ENCODE measurements around the gene NPRL2.
A peak's percentile ranks its signal among the peaks of the same experiment; 100 is the strongest.

NPRL2 gene

DNA sequence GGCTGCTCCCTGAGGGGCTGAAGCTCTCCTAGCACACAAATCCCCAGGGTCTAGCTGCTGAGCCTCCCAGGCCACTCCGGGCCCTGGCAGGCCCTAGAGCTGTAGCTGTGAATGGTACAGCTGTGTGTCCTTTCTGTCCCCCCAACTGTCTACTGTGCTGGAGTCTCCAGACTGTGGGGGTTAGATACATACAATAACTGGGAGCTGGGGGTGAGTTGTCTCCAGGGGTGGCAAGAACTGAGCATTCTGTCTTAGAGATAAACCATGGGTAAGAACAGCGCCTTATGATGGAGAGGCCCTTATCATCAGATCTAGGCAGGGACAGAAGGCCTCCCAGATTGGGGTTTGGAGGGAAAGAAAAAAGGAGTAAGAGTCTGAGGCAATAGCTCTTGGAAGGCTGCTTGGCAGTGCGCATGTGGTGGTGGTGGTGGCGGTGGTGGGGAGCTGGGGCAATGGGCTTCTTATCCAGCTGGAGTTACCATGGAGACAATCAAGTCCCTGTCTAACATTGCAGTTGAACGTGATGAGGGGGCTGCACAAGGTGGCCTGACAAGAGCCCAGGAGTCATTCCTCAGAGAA lies 3.7 kb upstream of the NPRL2 start:
- no peak overlapping the region for H3K4me3 ChIP-seq (ENCODE audit: low read length)
- H3K4me1 ChIP-seq (ENCODE audit: control insufficient read depth, insufficient read depth, low read length) = peaks cover 64% of the 10 kb centered on the region
- no peaks in the 10 kb centered on the region for H3K27me3 ChIP-seq (ENCODE audit: control insufficient read depth, insufficient read depth, low read length)
- H3K36me3 ChIP-seq (ENCODE audit: control insufficient read depth, insufficient read depth, low read length) = peaks cover 5% of the 10 kb centered on the region
- no peak overlapping the region for H3K9ac ChIP-seq (ENCODE audit: low read length)
- no peaks in the 10 kb centered on the region for H3K9me3 ChIP-seq (ENCODE audit: control insufficient read depth, low read length)

DNA sequence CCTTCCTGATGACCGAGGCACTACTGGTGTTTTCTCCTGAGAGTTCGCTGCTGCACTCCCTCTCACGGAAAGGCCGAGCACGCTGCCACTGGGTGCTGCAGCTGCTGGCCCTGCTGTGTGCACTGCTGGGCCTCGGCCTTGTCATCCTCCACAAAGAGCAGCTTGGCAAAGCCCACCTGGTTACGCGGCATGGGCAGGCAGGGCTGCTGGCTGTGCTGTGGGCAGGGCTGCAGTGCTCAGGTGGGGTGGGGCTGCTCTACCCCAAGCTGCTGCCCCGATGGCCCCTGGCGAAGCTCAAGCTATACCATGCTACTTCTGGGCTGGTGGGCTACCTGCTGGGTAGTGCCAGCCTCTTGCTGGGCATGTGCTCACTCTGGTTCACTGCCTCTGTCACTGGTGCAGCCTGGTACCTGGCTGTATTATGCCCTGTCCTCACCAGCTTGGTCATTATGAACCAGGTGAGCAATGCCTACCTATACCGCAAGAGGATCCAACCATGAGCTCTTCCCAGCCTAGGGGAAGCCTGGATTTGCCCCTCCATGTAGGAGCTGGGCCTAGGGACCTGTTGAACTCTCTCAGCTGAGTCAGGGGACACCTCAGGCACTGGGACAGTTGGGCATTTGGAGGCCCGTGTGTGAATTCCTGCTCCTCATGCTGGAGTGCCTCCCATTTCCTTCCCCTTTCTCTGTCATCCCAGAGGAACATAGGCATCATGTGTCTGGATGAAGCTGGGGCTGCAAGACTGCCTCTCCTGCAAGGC lies 2.9 kb upstream of the NPRL2 start:
- Histone ChIP-seq H3K9me3 (ENCODE audit: control insufficient read depth, low read length) (no peaks in the 10 kb centered on the region), H3K4me3 (ENCODE audit: low read length) (no peak overlapping the region), H3K27me3 (ENCODE audit: control insufficient read depth, insufficient read depth, low read length) (no peaks in the 10 kb centered on the region), H3K9ac (ENCODE audit: low read length) (no peak overlapping the region), H3K36me3 (ENCODE audit: control insufficient read depth, insufficient read depth, low read length) (peaks cover 8% of the 10 kb centered on the region), H3K4me1 (ENCODE audit: control insufficient read depth, insufficient read depth, low read length) (peaks cover 62% of the 10 kb centered on the region)

DNA sequence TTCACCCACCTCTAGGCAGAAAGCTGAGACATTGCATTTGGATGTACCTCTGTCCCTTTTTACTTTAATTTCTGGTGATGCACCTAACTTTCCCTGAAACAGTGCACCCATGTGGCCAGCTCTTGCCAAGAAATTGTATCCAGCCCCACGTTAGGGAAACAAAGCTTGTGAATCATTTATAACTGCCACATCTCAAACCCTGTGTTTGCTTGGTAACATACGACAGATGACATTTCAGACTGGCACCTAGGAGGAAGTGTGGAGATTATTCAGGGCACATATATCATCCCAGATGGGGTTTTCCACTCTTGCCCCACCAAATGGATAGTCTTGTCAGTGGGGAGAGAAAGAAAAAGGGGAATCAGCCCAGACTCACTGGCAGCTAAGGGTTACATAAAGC lies 2.2 kb upstream of the NPRL2 start:
- Histone ChIP-seq H3K36me3 (ENCODE audit: control insufficient read depth, insufficient read depth, low read length) (peaks cover 11% of the 10 kb centered on the region), H3K9ac (ENCODE audit: low read length) (no peak overlapping the region)

GRCh38 chr3:50351323-50351697 lies 735 bp upstream of the NPRL2 start:
- peak overlapping the region; percentile 91 for H3K4me3 ChIP-seq (ENCODE audit: low read length)
- peaks cover 47% of the 10 kb centered on the region for H3K4me1 ChIP-seq (ENCODE audit: control insufficient read depth, insufficient read depth, low read length)
- no peaks in the 10 kb centered on the region for H3K27me3 ChIP-seq (ENCODE audit: control insufficient read depth, insufficient read depth, low read length)
- peak overlapping the region; percentile 77 for H3K9ac ChIP-seq (ENCODE audit: low read length)
- peaks cover 8% of the 10 kb centered on the region for H3K36me3 ChIP-seq (ENCODE audit: control insufficient read depth, insufficient read depth, low read length)
- no peaks in the 10 kb centered on the region for H3K9me3 ChIP-seq (ENCODE audit: control insufficient read depth, low read length)

More for the DNA sequence above, 2.2 kb upstream of the NPRL2 start:
- Histone ChIP-seq H3K4me1 (ENCODE audit: control insufficient read depth, insufficient read depth, low read length) (peaks cover 55% of the 10 kb centered on the region), H3K27me3 (ENCODE audit: control insufficient read depth, insufficient read depth, low read length) (no peaks in the 10 kb centered on the region), H3K4me3 (ENCODE audit: low read length) (no peak overlapping the region), H3K9me3 (ENCODE audit: control insufficient read depth, low read length) (no peaks in the 10 kb centered on the region)

GRCh38 chr3:50350213-50350526 lies 405 bp downstream of the NPRL2 start:
- peak overlapping the region; percentile 77 for H3K9ac ChIP-seq (ENCODE audit: low read length)
- H3K27me3 ChIP-seq (ENCODE audit: control insufficient read depth, insufficient read depth, low read length) = no peaks in the 10 kb centered on the region
- H3K4me3 ChIP-seq (ENCODE audit: low read length) = peak overlapping the region; percentile 91
- H3K36me3 ChIP-seq (ENCODE audit: control insufficient read depth, insufficient read depth, low read length) = peaks cover 8% of the 10 kb centered on the region
- no peaks in the 10 kb centered on the region for H3K9me3 ChIP-seq (ENCODE audit: control insufficient read depth, low read length)
- H3K4me1 ChIP-seq (ENCODE audit: control insufficient read depth, insufficient read depth, low read length) = peaks cover 44% of the 10 kb centered on the region

- Histone ChIP-seq H3K4me3 (ENCODE audit: low read length) (no peak overlapping the region), H3K9me3 (ENCODE audit: control insufficient read depth, low read length) (no peaks in the 10 kb centered on the region), H3K9ac (ENCODE audit: low read length) (no peak overlapping the region), H3K4me1 (ENCODE audit: control insufficient read depth, insufficient read depth, low read length) (peaks cover 40% of the 10 kb centered on the region), H3K36me3 (ENCODE audit: control insufficient read depth, insufficient read depth, low read length) (peaks cover 8% of the 10 kb centered on the region), H3K27me3 (ENCODE audit: control insufficient read depth, insufficient read depth, low read length) (no peaks in the 10 kb centered on the region)
Measured at GRCh38 chr3:50347187-50347813, 3.3 kb downstream of the NPRL2 start.

DNA sequence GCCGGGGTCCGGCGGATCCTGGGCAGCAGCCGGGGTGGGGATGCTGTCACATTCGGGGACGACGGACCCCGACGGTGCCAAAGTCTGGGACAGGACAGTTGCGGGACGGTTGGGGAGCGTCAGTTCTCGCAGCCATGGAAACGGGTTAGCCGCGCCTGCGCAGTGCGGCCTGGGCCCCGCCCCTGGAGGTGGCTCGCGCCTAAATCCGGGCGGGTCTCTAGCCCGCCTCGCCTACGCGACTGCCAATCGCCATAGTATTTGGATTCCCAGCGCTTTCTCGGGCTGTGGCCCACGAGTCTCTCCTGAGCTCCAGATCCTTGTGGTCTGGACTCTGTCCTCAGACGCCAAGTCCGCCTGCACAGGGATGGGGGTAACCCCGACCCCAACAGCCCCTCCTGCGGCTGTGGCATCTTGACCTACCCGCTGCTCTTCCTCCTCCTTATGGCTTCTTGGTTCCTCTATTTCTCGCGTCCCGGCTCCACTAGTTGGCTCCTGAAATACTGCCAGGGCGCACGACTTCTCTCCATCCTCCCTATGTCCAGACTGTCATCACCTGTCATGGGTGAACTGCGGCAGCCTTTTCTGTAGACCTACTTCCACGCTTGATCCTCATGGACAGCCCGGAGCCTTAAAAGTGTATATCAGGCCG lies 4.9 kb downstream of the NPRL2 start, which contains the start of gene ZMYND10:
Gene ZMYND10, minus strand, starts transcription at position 147 of the 649 bp plus-strand sequence. CDS start 153 bp downstream, outside the sequence.
- Histone ChIP-seq H3K4me1 (ENCODE audit: control insufficient read depth, insufficient read depth, low read length) (peaks cover 41% of the 10 kb centered on the region), H3K9ac (ENCODE audit: low read length) (peak within 1 kb of the TSS; percentile 47), H3K9me3 (ENCODE audit: control insufficient read depth, low read length) (no peaks in the 10 kb centered on the region)

GRCh38 chr3:50345008-50345407 lies 5.6 kb downstream of the NPRL2 start:
- Histone ChIP-seq H3K4me1 (ENCODE audit: control insufficient read depth, insufficient read depth, low read length) (peaks cover 42% of the 10 kb centered on the region), H3K9me3 (ENCODE audit: control insufficient read depth, low read length) (no peaks in the 10 kb centered on the region), H3K36me3 (ENCODE audit: control insufficient read depth, insufficient read depth, low read length) (peaks cover 8% of the 10 kb centered on the region), H3K27me3 (ENCODE audit: control insufficient read depth, insufficient read depth, low read length) (no peaks in the 10 kb centered on the region), H3K9ac (ENCODE audit: low read length) (peak overlapping the region; percentile 47), H3K4me3 (ENCODE audit: low read length) (no peak overlapping the region)

More for the DNA sequence above, 4.9 kb downstream of the NPRL2 start, which contains the start of gene ZMYND10:
- Histone ChIP-seq H3K27me3 (ENCODE audit: control insufficient read depth, insufficient read depth, low read length) (no peaks in the 10 kb centered on the region), H3K36me3 (ENCODE audit: control insufficient read depth, insufficient read depth, low read length) (peaks cover 8% of the 10 kb centered on the region), H3K4me3 (ENCODE audit: low read length) (no peak within 1 kb of the TSS)

GRCh38 chr3:50342813-50343633 lies 7.6 kb downstream of the NPRL2 start:
- H3K4me3 ChIP-seq (ENCODE audit: low read length) = no peak overlapping the region
- peaks cover 1% of the 10 kb centered on the region for H3K36me3 ChIP-seq (ENCODE audit: control insufficient read depth, insufficient read depth, low read length)
- no peak overlapping the region for H3K9ac ChIP-seq (ENCODE audit: low read length)
- peaks cover 48% of the 10 kb centered on the region for H3K4me1 ChIP-seq (ENCODE audit: control insufficient read depth, insufficient read depth, low read length)
- H3K9me3 ChIP-seq (ENCODE audit: control insufficient read depth, low read length) = no peaks in the 10 kb centered on the region
- no peaks in the 10 kb centered on the region for H3K27me3 ChIP-seq (ENCODE audit: control insufficient read depth, insufficient read depth, low read length)

- no peaks in the 10 kb centered on the region for H3K27me3 ChIP-seq (ENCODE audit: control insufficient read depth, insufficient read depth, low read length)
- H3K4me3 ChIP-seq (ENCODE audit: low read length) = no peak overlapping the region
- H3K9ac ChIP-seq (ENCODE audit: low read length) = no peak overlapping the region
- peaks cover 47% of the 10 kb centered on the region for H3K4me1 ChIP-seq (ENCODE audit: control insufficient read depth, insufficient read depth, low read length)
- no peaks in the 10 kb centered on the region for H3K9me3 ChIP-seq (ENCODE audit: control insufficient read depth, low read length)
- H3K36me3 ChIP-seq (ENCODE audit: control insufficient read depth, insufficient read depth, low read length) = no peaks in the 10 kb centered on the region
Measured at GRCh38 chr3:50341996-50342650, 8.5 kb downstream of the NPRL2 start.

DNA sequence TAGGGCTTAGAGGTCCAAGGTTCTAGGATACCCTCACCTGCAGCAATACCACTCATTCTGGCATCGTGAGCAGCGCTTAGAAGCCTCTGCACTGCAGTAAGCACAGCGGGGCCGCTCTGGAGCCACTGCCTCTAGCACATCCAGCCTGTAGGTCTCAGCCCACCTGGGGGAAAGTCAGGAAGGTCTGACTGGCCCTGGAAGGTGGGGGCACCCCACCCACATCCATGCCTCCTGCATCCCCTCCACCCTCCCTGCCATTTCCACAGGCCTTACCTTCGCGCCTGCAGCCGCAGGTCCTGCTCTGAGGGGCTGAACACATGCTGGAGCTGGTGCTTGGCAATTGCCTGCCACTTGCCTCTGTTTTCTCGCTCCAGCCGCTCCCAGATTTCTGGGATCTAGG lies 9.0 kb downstream of the NPRL2 start:
- Histone ChIP-seq H3K9ac (ENCODE audit: low read length) (peak overlapping the region; percentile 61), H3K4me3 (ENCODE audit: low read length) (no peak overlapping the region), H3K9me3 (ENCODE audit: control insufficient read depth, low read length) (no peaks in the 10 kb centered on the region), H3K36me3 (ENCODE audit: control insufficient read depth, insufficient read depth, low read length) (no peaks in the 10 kb centered on the region), H3K4me1 (ENCODE audit: control insufficient read depth, insufficient read depth, low read length) (peaks cover 47% of the 10 kb centered on the region), H3K27me3 (ENCODE audit: control insufficient read depth, insufficient read depth, low read length) (no peaks in the 10 kb centered on the region)
